ENCODE data around the gene ZNF714. TPM values are rescaled to one million over a fixed set of nuclear protein-coding genes. Genes with fewer than 3 reads are reported as not detected.

ZNF714 gene
- total RNA-seq, 2 experiments from 2014 or later: 21.1 to 23.1 TPM

Other genes with a start within 250 kb of the ZNF714 start
- 10 to 100 TPM; 12.8 to 15.1 TPM for gene ZNF85, start 159.0 kb upstream of the ZNF714 start, total RNA-seq
- 10 to 100 TPM; 18.2 to 19.5 TPM for gene ZNF430, start 61.5 kb upstream of the ZNF714 start, total RNA-seq
- 10 to 100 TPM; 13.2 to 16.4 TPM for gene ZNF431, start 59.8 kb downstream of the ZNF714 start, total RNA-seq
- 10 to 100 TPM in 1 of 2 experiments, 1 to 10 TPM in 1; 7.8 to 10.9 TPM for gene ZNF708, start 247.2 kb downstream of the ZNF714 start, total RNA-seq

All from activated naive CD4-positive, alpha-beta T cell treated with anti-CD3 and anti-CD28 coated beads for 36 hours (primary cell).